Testis (tissue), 3 donors: ENCODE data around the gene DCLK1. TPM values are rescaled to one million over a fixed set of nuclear protein-coding genes. Genes with fewer than 3 reads are reported as not detected.

ENCODE experiments used
- DNase-seq: peaks from one replicate; pipeline ENCODE4 v3.0.0-alpha.2; 2019
- H3K27ac ChIP-seq, 2 donors: fragments of 200-600 bp; sonication (generic); one replicate each; pipeline ENCODE4 v1.5.1; 2019
- H3K27me3 ChIP-seq: fragments of 200-600 bp; sonication (generic); one replicate; pipeline ENCODE4 v1.5.1; 2019
- H3K36me3 ChIP-seq: fragments of 200-600 bp; sonication (generic); one replicate; pipeline ENCODE4 v1.5.1; 2017; ENCODE audit warnings: low read depth; ENCODE audit errors: missing control alignments
- H3K4me1 ChIP-seq: fragments of 200-600 bp; sonication (generic); one replicate; pipeline ENCODE4 v1.5.1; 2019
- H3K4me3 ChIP-seq, 2 donors: fragments of 200-600 bp; sonication (generic); one replicate each; pipeline ENCODE4 v1.5.1; 2017 to 2019
- H3K9me3 ChIP-seq: fragments of 200-600 bp; sonication (generic); one replicate; pipeline ENCODE4 v1.5.1; 2017
- CTCF ChIP-seq, 3 experiments: fragments of 450-650 bp in 2 of 3; fragments of 200-600 bp in 1 of 3; sonication (generic) in 1 of 3; IDR thresholded peaks; one replicate each; pipeline ENCODE4 v1.5.1; 2016 to 2019; ENCODE audit warnings: antibody characterized with exemption in 3 of 3, mild to moderate bottlenecking in 2 of 3, moderate library complexity in 1 of 3
- POLR2A ChIP-seq: fragments of 450-650 bp; IDR thresholded peaks from one replicate; pipeline ENCODE4 v1.6.1; 2017; ENCODE audit warnings: antibody characterized with exemption, mild to moderate bottlenecking, moderate library complexity
- WGBS, 2 donors: methylation state at CpG; one replicate each; pipeline ENCODE4 v1.1.5; 2018; 5-methylcytosine and 5-hydroxymethylcytosine counted together
- intact Hi-C: fragments of 100-400 bp; cut with DNase I; formaldehyde crosslinking; loops from one replicate; pipeline ENCODE4 v1.15.1; 2023; ENCODE audit warnings: low total_unique reads
- polyA plus RNA-seq: library from polyadenylated mRNA; stranded (reverse); fragments of 350-450 nt; fragmentation: Illumina TruSeq; extraction: RNeasy Lipid Tissue Mini Kit (QIAGEN cat#74804); gene quantifications from one replicate; pipeline ENCODE4 v1.2.3, GENCODE V29; 2014; ENCODE audit warnings: low read depth, low replicate concordance; ENCODE audit not compliant: insufficient read depth
- total RNA-seq, 2 donors: library from RNA; depleted of rRNA; stranded (reverse); fragments of >200 nt; gene quantifications; one replicate each; pipeline ENCODE4 v1.2.3, GENCODE V29; 2016

DCLK1 gene
- total and polyA plus RNA-seq, 3 donors from 2014 or later: 4.5 to 8.9 (median 4.9) TPM

GRCh38 chr13:36006894-36007675 lies 124.1 kb downstream of the DCLK1 start:
- intact Hi-C loops: no loop called here
- no peaks in the 10 kb centered on the region for H3K4me1 ChIP-seq
- 52 to 63% methylated on average over 5 of the region's 5 CpGs for WGBS, 2 donors
- no peaks in the 10 kb centered on the region for H3K36me3 ChIP-seq
- H3K9me3 ChIP-seq: no peaks in the 10 kb centered on the region
- TF ChIP-seq CTCF (IDR thresholded peaks at IDR 0.05): no peak
- no peak for TF ChIP-seq POLR2A
- no peak overlapping the region for H3K27ac ChIP-seq
- no peak for DNase-seq
- H3K27me3 ChIP-seq: no peaks in the 10 kb centered on the region
- no peak overlapping the region for H3K4me3 ChIP-seq

- H3K4me3 ChIP-seq: no peak overlapping the region
- no peaks in the 10 kb centered on the region for H3K4me1 ChIP-seq
- H3K27ac ChIP-seq: no peak overlapping the region
- WGBS, 2 donors: 67 to 74% methylated on average over 4 of the region's 4 CpGs
- TF ChIP-seq CTCF (IDR thresholded peaks at IDR 0.05) (no peak), POLR2A (no peak)
- H3K27me3 ChIP-seq: no peaks in the 10 kb centered on the region
- intact Hi-C loops: no loop called here
- H3K36me3 ChIP-seq: no peaks in the 10 kb centered on the region
- no peaks in the 10 kb centered on the region for H3K9me3 ChIP-seq
- no peak for DNase-seq
Measured at GRCh38 chr13:36006347-36006746, 124.8 kb downstream of the DCLK1 start.

- 77 to 85% methylated on average over 2 of the region's 2 CpGs for WGBS, 2 donors
Measured at GRCh38 chr13:36001561-36001960, 129.6 kb downstream of the DCLK1 start.

GRCh38 chr13:36000028-36000427 lies 131.2 kb downstream of the DCLK1 start:
- TF ChIP-seq CTCF (IDR thresholded peaks at IDR 0.05) (no peak), POLR2A (no peak)
- intact Hi-C loops: no loop called here
- Histone ChIP-seq H3K27me3 (no peaks in the 10 kb centered on the region), H3K9me3 (no peaks in the 10 kb centered on the region), H3K4me1 (no peaks in the 10 kb centered on the region), H3K27ac (no peak overlapping the region), H3K4me3 (no peak overlapping the region), H3K36me3 (no peaks in the 10 kb centered on the region)
- DNase-seq: no peak
- 88 to 89% methylated on average over 2 of the region's 2 CpGs for WGBS, 2 donors

More at GRCh38 chr13:36001561-36001960, 129.6 kb downstream of the DCLK1 start:
- no peaks in the 10 kb centered on the region for H3K4me1 ChIP-seq
- H3K27me3 ChIP-seq: no peaks in the 10 kb centered on the region
- no peaks in the 10 kb centered on the region for H3K9me3 ChIP-seq
- DNase-seq: no peak
- no peak overlapping the region for H3K27ac ChIP-seq
- intact Hi-C loops: no loop called here
- TF ChIP-seq CTCF (IDR thresholded peaks at IDR 0.05): no peak
- no peak for TF ChIP-seq POLR2A
- no peaks in the 10 kb centered on the region for H3K36me3 ChIP-seq
- H3K4me3 ChIP-seq: no peak overlapping the region

- Histone ChIP-seq H3K9me3 (no peaks in the 10 kb centered on the region), H3K4me3 (no peak overlapping the region), H3K27ac (no peak overlapping the region), H3K36me3 (no peaks in the 10 kb centered on the region), H3K27me3 (no peaks in the 10 kb centered on the region), H3K4me1 (no peaks in the 10 kb centered on the region)
- TF ChIP-seq CTCF (IDR thresholded peaks at IDR 0.05) (no peak), POLR2A (no peak)
- WGBS, 2 donors: 83 to 87% methylated on average over 3 of the region's 3 CpGs
- DNase-seq: no peak
- intact Hi-C loops: no loop called here
Measured at GRCh38 chr13:35996360-35996759, 134.8 kb downstream of the DCLK1 start.
